AG10803 (cell line): Measurements from ENCODE around the gene ZNF254.
"Not testable (repeated sequence)": the region's sequence is repeated elsewhere in the genome, so short reads cannot be mapped to it uniquely, and the experiment has no call there.

Experiments used
- DNase-seq: peaks from one replicate; pipeline ENCODE4 v3.0.0; 2010; ENCODE audit warnings: low read depth
- H3K4me3 ChIP-seq: 2 replicates; pipeline ENCODE4 v1.5.1; 2011; ENCODE audit warnings: mild to moderate bottlenecking, low read length, control low read depth
- TF ChIP-seq, protein P1 (sequence below): conservative IDR thresholded peaks from 2 replicates; pipeline ENCODE4 v1.5.1; 2011; ENCODE audit warnings: mild to moderate bottlenecking, low read length, control low read depth, inconsistent platforms

The ZNF254 gene

DNA sequence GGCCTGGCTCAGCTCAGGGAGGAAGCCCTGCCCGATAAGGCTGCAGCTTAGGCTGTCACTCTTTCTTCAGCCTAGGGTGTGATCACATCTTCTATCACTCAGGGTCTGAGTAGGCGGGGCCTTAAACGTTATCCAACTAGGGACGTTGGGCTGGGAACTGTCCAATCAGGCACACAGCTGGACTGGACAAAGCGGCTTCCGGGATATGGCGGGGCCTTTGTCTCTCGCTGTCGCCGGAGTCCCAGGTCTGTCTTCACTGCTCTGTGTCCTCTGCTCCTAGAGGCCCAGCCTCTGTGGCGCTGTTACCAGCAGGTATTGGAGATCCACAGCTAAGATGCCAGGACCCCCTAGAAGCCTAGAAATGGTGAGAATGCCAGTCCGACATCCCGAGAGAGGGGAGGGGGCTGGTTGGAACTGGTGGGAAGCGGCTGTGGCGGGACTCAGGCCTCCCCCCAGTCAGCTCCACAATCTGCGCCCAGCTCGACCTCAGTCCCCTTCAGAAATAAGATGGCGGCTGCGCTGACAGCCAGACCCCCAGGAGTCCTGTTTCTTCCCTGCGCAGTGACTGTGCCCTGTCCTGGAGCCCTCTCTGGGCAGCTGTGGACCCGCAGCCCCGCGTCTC lies at the start of gene ZNF254:
Gene ZNF254, plus strand, starts transcription at position 214 of the 622 bp plus-strand sequence. Its CDS starts 121 bp downstream, at position 335.
- TF ChIP-seq, protein P1, sequence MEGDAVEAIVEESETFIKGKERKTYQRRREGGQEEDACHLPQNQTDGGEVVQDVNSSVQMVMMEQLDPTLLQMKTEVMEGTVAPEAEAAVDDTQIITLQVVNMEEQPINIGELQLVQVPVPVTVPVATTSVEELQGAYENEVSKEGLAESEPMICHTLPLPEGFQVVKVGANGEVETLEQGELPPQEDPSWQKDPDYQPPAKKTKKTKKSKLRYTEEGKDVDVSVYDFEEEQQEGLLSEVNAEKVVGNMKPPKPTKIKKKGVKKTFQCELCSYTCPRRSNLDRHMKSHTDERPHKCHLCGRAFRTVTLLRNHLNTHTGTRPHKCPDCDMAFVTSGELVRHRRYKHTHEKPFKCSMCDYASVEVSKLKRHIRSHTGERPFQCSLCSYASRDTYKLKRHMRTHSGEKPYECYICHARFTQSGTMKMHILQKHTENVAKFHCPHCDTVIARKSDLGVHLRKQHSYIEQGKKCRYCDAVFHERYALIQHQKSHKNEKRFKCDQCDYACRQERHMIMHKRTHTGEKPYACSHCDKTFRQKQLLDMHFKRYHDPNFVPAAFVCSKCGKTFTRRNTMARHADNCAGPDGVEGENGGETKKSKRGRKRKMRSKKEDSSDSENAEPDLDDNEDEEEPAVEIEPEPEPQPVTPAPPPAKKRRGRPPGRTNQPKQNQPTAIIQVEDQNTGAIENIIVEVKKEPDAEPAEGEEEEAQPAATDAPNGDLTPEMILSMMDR: no peak
- DNase-seq: peak; percentile 93
- H3K4me3 ChIP-seq: peak within 1 kb of the TSS; percentile 95

DNA sequence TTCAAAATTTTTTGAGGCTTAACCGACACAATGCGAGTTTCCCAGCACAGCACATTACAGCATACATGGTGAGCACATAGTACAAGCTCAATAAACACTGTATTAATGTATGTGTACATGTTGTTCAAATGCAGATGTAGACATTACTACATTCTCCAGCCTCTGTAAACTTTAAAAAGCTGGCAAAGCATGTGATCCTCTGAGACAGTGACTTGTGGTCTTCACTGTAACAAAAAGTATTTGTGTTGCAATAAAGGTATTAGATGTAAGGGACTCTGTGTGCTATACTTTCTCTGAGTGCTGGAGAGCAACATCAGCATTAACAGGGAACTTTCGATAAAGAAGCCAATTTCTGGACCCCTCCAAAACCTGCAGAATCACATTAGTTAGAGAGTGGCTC lies 46.4 kb upstream of the ZNF254 start:
- H3K4me3 ChIP-seq: no peak overlapping the region
- TF ChIP-seq, protein P1: no peak
- no peak for DNase-seq

DNA sequence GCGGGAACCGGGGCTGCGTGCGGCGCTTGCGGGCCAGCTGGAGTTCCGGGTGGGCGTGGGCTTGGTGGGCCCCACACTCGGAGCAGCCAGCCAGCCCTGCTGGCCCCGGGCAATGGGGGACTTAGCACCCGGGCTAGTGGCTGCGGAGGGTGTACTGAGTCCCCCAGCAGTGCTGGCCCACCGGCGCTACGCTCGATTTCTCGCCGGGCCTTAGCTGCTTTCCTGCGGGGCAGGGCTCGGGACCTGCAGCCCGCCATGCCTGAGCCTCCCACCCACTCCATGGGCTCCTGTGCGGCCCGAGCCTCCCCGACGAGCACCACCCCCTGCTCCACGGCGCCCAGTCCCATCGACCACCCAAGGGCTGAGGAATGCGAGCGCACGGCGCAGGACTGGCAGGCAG lies 45.7 kb upstream of the ZNF254 start:
- not testable (repeated sequence) for H3K4me3 ChIP-seq, DNase-seq

DNA sequence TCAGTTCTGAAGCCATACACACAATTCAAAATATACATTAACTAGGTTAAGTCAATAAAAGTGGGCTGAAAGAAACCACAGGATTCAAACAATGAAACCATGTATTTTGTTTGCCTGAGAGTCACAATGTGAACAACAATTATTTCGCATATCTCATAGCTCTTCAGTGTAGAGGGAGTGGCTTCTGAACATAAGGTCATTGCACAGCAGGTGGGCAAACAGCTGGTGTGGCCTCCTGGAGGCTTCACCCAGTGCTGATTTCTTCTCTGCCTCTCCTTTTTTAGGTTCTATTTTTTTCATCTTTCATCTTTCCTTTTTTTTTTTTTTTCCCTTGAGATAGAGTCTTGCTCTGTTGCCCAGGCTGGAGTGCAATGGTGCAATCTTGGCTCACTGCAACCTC lies 40.4 kb upstream of the ZNF254 start:
- TF ChIP-seq, protein P1: no peak
- H3K4me3 ChIP-seq: no peak overlapping the region
- DNase-seq: no peak

DNA sequence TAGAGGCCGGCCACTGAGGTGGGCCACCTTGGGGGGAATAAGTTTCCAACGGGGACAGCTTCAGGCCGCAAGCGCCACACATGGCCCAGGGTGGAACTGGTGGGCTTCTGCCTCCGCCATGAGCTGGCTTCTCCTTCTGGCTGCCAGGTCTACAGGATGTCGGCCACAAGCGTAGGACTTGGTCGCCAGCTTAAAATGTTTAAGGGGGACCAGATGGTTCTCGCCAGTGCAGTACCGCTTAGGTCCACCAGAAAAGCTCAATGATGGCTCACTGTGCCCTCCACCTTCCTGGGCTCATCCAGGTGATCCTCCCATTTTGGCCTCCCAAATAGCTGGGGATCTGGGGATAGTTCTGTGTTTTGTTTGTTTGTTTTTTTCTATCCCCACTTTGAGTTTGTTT lies 38.7 kb upstream of the ZNF254 start:
- DNase-seq: no peak
- H3K4me3 ChIP-seq: no peak overlapping the region
- TF ChIP-seq, protein P1: no peak

DNA sequence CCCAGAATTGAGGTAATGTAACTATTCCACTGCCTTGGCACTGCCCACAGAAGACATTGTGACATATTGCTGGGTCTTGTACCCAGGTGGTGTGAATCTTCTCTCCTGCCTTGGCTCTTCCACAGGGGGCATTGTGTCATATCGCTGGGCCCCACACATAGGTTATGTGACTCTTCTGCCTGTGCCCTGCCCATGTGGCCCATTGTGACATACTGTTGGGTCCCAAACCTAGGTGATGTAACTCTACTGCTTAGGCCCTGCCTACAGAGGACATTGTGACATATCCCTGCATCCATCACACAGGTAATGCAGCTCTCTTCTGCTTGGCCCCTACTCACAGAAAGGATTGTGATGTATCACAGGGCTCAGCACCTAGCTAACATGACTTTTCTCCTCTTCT lies 37.5 kb upstream of the ZNF254 start:
- no peak overlapping the region for H3K4me3 ChIP-seq
- TF ChIP-seq, protein P1: no peak
- DNase-seq: no peak

DNA sequence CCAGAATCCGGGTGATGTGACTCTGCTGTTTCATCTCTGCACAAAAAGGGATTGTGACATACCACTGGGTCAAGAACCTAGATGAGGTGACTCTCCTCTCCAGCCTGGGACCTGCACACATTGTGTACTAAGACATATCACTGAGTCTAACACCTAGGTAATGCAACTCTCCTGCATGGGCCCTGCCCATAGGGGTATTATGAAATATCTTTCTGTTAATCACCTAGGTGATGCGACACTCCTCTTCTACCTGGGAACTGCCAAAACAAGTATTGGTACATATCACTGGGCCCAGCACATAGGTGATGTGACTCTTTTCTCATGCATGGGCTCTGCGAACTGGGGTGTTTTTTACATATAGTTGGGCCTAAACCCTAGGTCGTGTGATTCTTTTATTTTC lies 35.5 kb upstream of the ZNF254 start:
- TF ChIP-seq, protein P1: no peak
- no peak overlapping the region for H3K4me3 ChIP-seq
- no peak for DNase-seq

DNA sequence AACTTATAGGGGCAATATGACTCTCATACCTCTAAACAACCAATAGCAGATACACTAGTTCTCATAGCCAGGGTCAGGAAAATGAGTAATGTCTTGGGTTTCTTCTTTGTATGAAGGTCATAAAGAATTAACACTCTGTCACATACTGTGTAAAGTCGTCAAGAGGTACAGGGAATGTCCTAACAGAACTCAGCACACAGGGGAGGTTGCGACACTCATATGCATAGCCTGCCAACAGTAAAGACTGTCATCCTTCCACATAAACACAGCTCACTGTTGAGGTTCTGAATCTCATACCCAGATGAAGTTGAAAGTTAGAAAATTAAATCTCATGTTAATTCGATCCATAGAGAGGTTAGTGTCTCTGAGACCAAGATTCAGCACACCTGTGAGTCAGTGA lies 34.2 kb upstream of the ZNF254 start:
- peak; percentile 17 for DNase-seq
- no peak overlapping the region for H3K4me3 ChIP-seq
- TF ChIP-seq, protein P1: no peak
